HepG2 (cell line): Measurements from ENCODE around the gene JAZF1. TPM values are rescaled to one million over a fixed set of nuclear protein-coding genes. Genes with fewer than 3 reads are reported as not detected.

Source experiments
- ATAC-seq: fragments of 200-7000 bp; cut with Tn5 transposase; 3 replicates; pipeline ENCODE4 v1.9.1; 2020; ENCODE audit warnings: mild to moderate bottlenecking, moderate library complexity
- BruUV-seq: library from RNA; stranded (reverse); fragments of 400-500 nt; replicated peaks from 2 replicates; lab custom pipeline; 2021; lab: Mats Ljungman, UMichigan
- CTCF ChIA-PET: fragments of 300-600 bp; formaldehyde crosslinking; extraction: SDS; loops from one replicate; lab custom pipeline; 2021; ENCODE audit warnings: low total read pairs, inconsistent platforms, low intra/inter-chr PET ratio; lab: Yijun Ruan, JAX
- POLR2A ChIA-PET: fragments of 350-600 bp; sonication (Branson Sonifier 250); formaldehyde crosslinking; loops from one replicate; lab custom pipeline; 2020; ENCODE audit warnings: antibody characterized with exemption, inconsistent platforms; lab: Yijun Ruan, JAX
- DNase-seq: peaks from one replicate; pipeline ENCODE4 v3.0.0-alpha.2; 2015; ENCODE audit warnings: low spot score
- FAIRE-seq: peaks from 3 replicates; lab custom pipeline; 2011; peaks lifted over from hg19 to GRCh38; lab: Jason Lieb, UNC
- H2AFZ ChIP-seq: one replicate; pipeline ENCODE4 v1.6.1; 2011; ENCODE audit warnings: low read length, inconsistent platforms
- H3K27ac ChIP-seq: fragments of 300-600 bp; 3 replicates; pipeline ENCODE4 v1.8.0; 2011; ENCODE audit warnings: mixed run types, mild to moderate bottlenecking, mixed read lengths, low read length, inconsistent platforms; ENCODE audit not compliant: insufficient read depth; ENCODE audit errors: extremely low read length
- H3K27me3 ChIP-seq, 2 experiments: fragments of 200-600 bp in 1 of 2; 2 replicates in 1 of 2; 3 replicates in 1 of 2; pipeline versions ENCODE4 v1.6.0 to v1.8.0; 2011; ENCODE audit warnings: low read length in 2 of 2, mild to moderate bottlenecking in 2 of 2, moderate library complexity in 2 of 2, inconsistent platforms in 1 of 2; ENCODE audit not compliant: insufficient read depth in 2 of 2, control insufficient read depth in 1 of 2
- H3K36me3 ChIP-seq, 2 experiments: fragments of 200-600 bp in 1 of 2; replicated peaks in 1 of 2; 2 replicates in 1 of 2; 3 replicates in 1 of 2; pipeline versions ENCODE4 v1.5.1 to v1.8.0; 2011; ENCODE audit warnings: low read length in 2 of 2, inconsistent platforms in 1 of 2; ENCODE audit not compliant: insufficient read depth in 2 of 2, control insufficient read depth in 1 of 2
- H3K4me1 ChIP-seq: 2 replicates; pipeline ENCODE4 v1.5.1; 2012; ENCODE audit warnings: low read length, inconsistent platforms; ENCODE audit not compliant: insufficient read depth
- H3K4me2 ChIP-seq: 2 replicates; pipeline ENCODE4 v1.6.0; 2011; ENCODE audit warnings: low read depth, low read length, inconsistent platforms
- H3K4me3 ChIP-seq, 3 experiments: fragments of 200-600 bp in 1 of 3; sonication (generic), shearing (Covaris generic) in 1 of 3; replicated peaks in 1 of 3; 2 replicates each; pipeline ENCODE4 v1.5.1; 2011 to 2016; ENCODE audit warnings: low read length in 3 of 3, inconsistent platforms in 2 of 3, low read depth in 2 of 3, mild to moderate bottlenecking in 2 of 3, control low read depth in 1 of 3, mixed read lengths in 1 of 3; ENCODE audit not compliant: insufficient read depth in 1 of 3
- H3K79me2 ChIP-seq: one replicate; pipeline ENCODE4 v1.6.1; 2011; ENCODE audit warnings: low read length, inconsistent platforms; ENCODE audit not compliant: insufficient read depth
- H3K9ac ChIP-seq: 2 replicates; pipeline ENCODE4 v1.6.0; 2011; ENCODE audit warnings: mild to moderate bottlenecking, low read depth, low read length, inconsistent platforms; ENCODE audit not compliant: insufficient read depth
- H3K9me3 ChIP-seq: 2 replicates; pipeline ENCODE4 v1.5.1; 2012; ENCODE audit warnings: mild to moderate bottlenecking, low read length
- H4K20me1 ChIP-seq: 2 replicates; pipeline ENCODE4 v1.6.0; 2011; ENCODE audit warnings: inconsistent platforms, mild to moderate bottlenecking, low read length, moderate library complexity; ENCODE audit not compliant: insufficient read depth
- HDAC2 ChIP-seq: sonication (generic); formaldehyde crosslinking; IDR thresholded peaks from 2 replicates; pipeline ENCODE4 v1.4.0; 2020; ENCODE audit warnings: missing genetic modification reagents
- KDM5B ChIP-seq: sonication (generic); formaldehyde crosslinking; IDR thresholded peaks from 2 replicates; pipeline ENCODE4 v1.4.0; 2020; ENCODE audit warnings: missing genetic modification reagents, mild to moderate bottlenecking, borderline replicate concordance
- NFRKB ChIP-seq: fragments of 450-650 bp; IDR thresholded peaks from 2 replicates; pipeline ENCODE4 v1.6.1; 2017
- NFYC ChIP-seq: IDR thresholded peaks from 2 replicates; pipeline ENCODE4 v1.6.1; 2016; ENCODE audit warnings: missing genetic modification reagents, missing compliant biosample characterization
- TMF1 ChIP-seq: sonication (generic); formaldehyde crosslinking; IDR thresholded peaks from 2 replicates; pipeline ENCODE4 v1.8.1; 2022; ENCODE audit warnings: low read depth, missing genetic modification reagents
- ZGPAT ChIP-seq: IDR thresholded peaks from 2 replicates; pipeline ENCODE4 v1.6.1; 2016; ENCODE audit warnings: mild to moderate bottlenecking
- ZNF724P ChIP-seq: sonication (generic); formaldehyde crosslinking; IDR thresholded peaks from 2 replicates; pipeline ENCODE4 v1.8.0; 2022; ENCODE audit warnings: missing genetic modification reagents, borderline replicate concordance
- ZNF878 ChIP-seq: sonication (generic); formaldehyde crosslinking; IDR thresholded peaks from 2 replicates; pipeline ENCODE4 v1.8.1; 2023; ENCODE audit warnings: mild to moderate bottlenecking, missing genetic modification reagents, moderate library complexity
- ZSCAN12 ChIP-seq: sonication (generic); formaldehyde crosslinking; IDR thresholded peaks from 2 replicates; pipeline ENCODE4 v1.9.0; 2021; ENCODE audit warnings: mild to moderate bottlenecking, missing genetic modification reagents
- WGBS: methylation state at CpG from one replicate; pipeline ENCODE4 v1.1.6; 2017; ENCODE audit warnings: low lambda C conversion rate; 5-methylcytosine and 5-hydroxymethylcytosine counted together
- in situ Hi-C: cut with HindIII; loops from 2 replicates; pipeline ENCODE4 v1.10.0; 2017; ENCODE audit warnings: low pct_unique_long_range_greater_than_20kb; ENCODE audit not compliant: extremely low pct_ligation_motif_present
- intact Hi-C: fragments of 100-400 bp; cut with micrococcal nuclease; formaldehyde crosslinking; loops from one replicate; pipeline ENCODE4 v1.10.0; 2022; ENCODE audit not compliant: unreplicated experiment
- polyA plus RNA-seq, 8 experiments: library from polyadenylated mRNA; depleted of rRNA in 3 of 8; stranded (reverse) in 7 of 8; unstranded in 1 of 8; fragments of >200 nt; fragmentation: Illumina TruSeq in 4 of 8; extraction: Trizol in 4 of 8; gene quantifications; 2 replicates each; pipeline versions ENCODE4 v1.2.1 to v1.2.3, GENCODE V29; 2011 to 2016; ENCODE audit warnings: low read depth in 4 of 8, missing spikeins in 1 of 8, mixed read lengths in 1 of 8; ENCODE audit not compliant: insufficient read depth in 1 of 8
- total RNA-seq, 5 experiments: library from RNA; depleted of rRNA; stranded (reverse); fragments of >200 nt; fragmentation: Illumina TruSeq; extraction: Trizol; gene quantifications; 2 replicates each; pipeline ENCODE4 v1.2.3, GENCODE V29; 2016; ENCODE audit warnings: low read depth in 1 of 5
- TF ChIP-seq, protein P1 (sequence below): sonication (generic); formaldehyde crosslinking; IDR thresholded peaks from 2 replicates; pipeline ENCODE4 v1.4.0; 2020; ENCODE audit warnings: low read depth, mild to moderate bottlenecking, missing genetic modification reagents

Gene JAZF1
- total and polyA plus RNA-seq, 2 of the 13 experiments (the other 11 are each of a cell fraction or from before 2014, with no cell fraction given): not detected

GRCh38 chr7:27999829-28000228 lies 180.8 kb downstream of the JAZF1 start:
- H3K4me2 ChIP-seq: no peak overlapping the region
- TF ChIP-seq NFYC (no peak), KDM5B (no peak), HDAC2 (CRISPR knock-in tag) (no peak), NFRKB (no peak), ZSCAN12 (no peak), ZGPAT (CRISPR knock-in tag) (no peak), ZNF878 (CRISPR knock-in tag) (no peak), TMF1 (CRISPR knock-in tag) (no peak), ZNF724P (no peak)
- TF ChIP-seq, protein P1, sequence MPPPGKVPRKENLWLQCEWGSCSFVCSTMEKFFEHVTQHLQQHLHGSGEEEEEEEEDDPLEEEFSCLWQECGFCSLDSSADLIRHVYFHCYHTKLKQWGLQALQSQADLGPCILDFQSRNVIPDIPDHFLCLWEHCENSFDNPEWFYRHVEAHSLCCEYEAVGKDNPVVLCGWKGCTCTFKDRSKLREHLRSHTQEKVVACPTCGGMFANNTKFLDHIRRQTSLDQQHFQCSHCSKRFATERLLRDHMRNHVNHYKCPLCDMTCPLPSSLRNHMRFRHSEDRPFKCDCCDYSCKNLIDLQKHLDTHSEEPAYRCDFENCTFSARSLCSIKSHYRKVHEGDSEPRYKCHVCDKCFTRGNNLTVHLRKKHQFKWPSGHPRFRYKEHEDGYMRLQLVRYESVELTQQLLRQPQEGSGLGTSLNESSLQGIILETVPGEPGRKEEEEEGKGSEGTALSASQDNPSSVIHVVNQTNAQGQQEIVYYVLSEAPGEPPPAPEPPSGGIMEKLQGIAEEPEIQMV (CRISPR knock-in tag): no peak
- TF ChIP-seq, all 625 proteins: peak for 0
- H3K27ac ChIP-seq: no peak overlapping the region
- POLR2A ChIA-PET: no interaction called here
- H4K20me1 ChIP-seq: no peaks in the 10 kb centered on the region
- H3K79me2 ChIP-seq: no peaks in the 10 kb centered on the region
- no TSS peak for BruUV-seq
- CTCF ChIA-PET: no interaction called here
- H3K9ac ChIP-seq: no peak overlapping the region
- H3K4me1 ChIP-seq: no peaks in the 10 kb centered on the region
- 35% methylated on average over 3 of the region's 3 CpGs for WGBS
- H3K9me3 ChIP-seq: no peaks in the 10 kb centered on the region
- no peak overlapping the region for H2AFZ ChIP-seq
- H3K4me3 ChIP-seq: no peak overlapping the region
- no peaks in the 10 kb centered on the region for H3K36me3 ChIP-seq
- FAIRE-seq (no peak), DNase-seq (no peak), ATAC-seq (no peak)
- in situ Hi-C loops: no loop called here
- H3K27me3 ChIP-seq: peaks cover 0 to 4% of the 10 kb centered on the region in 2 experiments; a peak in 2 of 5 replicates
- intact Hi-C loops: no loop called here
